ENCODE data around the gene EOMES.

- TF ChIP-seq CTCF (conservative IDR thresholded peaks at IDR 0.05 in 1 of 2, IDR thresholded peaks at IDR 0.05 in 1 of 2; ENCODE audit: low read depth in 1 of 2, low read length in 2 of 2) = no peak
- no peak for TF ChIP-seq EZH2 (IDR thresholded peaks at IDR 0.05; ENCODE audit: low read length, missing control alignments)
Measured at GRCh38 chr3:27695636-27696035, 26.5 kb downstream of the EOMES start.

Measured in fibroblast of lung (primary cell).